Activated effector memory CD4-positive, alpha-beta T cell treated with anti-CD3 and anti-CD28 coated beads, Interleukin-2, amount 50 U/mL, for 16 hours (primary cell): ENCODE data around the gene CAPZA1.
A peak's percentile ranks its signal among the peaks of the same experiment; 100 is the strongest.
"Not testable (repeated sequence)": the region's sequence is repeated elsewhere in the genome, so short reads cannot be mapped to it uniquely, and the experiment has no call there.

Experiments
- DNase-seq: peaks from one replicate; pipeline ENCODE4 v3.0.0-alpha.2; 2020

CAPZA1 gene

DNA sequence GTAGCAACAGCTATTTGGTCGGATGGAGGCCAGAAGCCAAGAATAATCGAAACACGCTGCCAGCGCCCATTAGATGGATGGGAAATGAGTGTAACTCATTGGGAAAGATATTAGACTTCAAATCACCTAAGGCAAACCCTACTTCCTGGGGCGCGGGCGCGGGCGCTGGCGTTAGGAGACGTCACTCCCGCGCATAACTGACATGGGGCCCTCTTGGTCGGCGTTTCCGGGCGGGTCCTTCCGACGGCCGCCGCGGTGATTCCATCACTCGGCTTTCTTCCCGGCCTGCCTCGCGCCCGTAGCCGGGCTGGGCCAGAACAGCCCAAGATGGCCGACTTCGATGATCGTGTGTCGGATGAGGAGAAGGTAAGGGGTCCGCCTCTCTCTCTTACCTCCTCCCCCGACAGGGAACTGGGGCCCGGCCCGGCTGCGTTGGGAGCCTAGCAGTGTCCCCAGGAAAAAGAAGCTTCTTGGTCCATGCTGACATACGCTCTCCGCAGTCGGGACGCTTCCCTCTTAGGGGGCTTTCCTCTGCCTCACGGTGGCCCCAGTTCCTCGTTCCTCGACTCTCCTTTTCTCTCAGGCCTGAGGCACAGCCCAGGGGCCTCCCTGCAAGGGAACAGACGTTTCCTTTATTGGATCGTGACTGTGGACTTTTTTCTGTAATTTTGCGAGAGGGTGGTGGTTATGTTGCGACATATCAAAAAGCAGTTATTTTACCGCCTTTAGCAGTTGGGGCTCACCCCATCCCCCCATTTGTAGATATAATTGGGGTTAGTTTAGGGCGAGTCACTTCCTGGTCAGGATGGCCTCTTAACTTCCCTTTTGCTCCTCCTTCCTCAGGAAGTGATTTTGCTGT lies at the start of gene CAPZA1:
TSS of gene CAPZA1 (plus strand) at position 315 of the 859 bp plus-strand sequence. CDS start at position 328, 13 bp downstream.
- DNase-seq = peak; percentile 97

DNA sequence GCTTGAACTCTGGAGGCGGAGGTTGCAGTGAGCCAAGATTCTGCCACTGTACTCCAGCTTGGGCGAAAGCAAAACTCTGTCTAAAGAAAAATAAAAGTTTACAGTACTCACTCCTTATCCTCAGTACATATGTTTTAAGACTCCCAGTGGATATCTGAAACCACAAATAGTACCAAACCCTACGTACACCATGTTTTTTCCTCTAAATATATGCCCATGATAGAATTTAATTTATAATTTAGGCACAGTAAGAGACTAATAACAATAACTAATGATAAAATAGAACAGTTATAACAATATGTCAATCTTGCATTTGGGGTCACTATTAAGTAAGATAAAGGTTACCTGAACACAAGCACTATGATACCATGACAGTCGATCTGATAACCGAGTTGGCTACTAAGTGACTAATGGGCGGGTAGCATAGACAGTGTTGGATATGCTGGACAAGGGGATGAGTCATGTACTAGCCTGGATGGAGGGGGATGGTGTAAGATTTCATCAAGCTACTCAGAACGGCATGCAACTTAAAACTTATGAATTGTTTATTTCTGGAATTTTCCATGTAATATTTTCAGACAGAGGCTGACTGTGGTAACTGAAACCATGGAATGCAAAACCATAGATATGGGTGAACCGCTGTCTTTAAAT lies 44.4 kb upstream of the CAPZA1 start:
- no peak for DNase-seq

DNA sequence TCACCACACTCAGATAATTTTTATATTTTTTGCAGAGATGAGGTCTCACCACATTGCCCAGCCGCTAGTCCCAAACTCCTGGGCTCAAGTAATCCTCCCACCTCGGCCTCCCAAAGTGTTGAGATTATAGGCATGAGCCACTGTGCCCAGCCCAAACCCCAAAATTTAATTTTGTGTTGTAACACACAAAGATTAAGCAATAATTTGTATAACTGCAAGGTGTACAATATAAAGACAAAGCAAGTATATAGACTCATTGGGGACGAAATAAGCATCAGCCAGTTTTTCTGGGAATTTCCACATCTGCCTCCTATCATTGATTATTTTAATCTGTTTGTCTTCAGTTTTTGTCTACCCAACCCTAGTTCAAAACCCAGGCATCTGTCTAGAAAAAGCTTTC lies 43.4 kb upstream of the CAPZA1 start:
- DNase-seq = no peak

DNA sequence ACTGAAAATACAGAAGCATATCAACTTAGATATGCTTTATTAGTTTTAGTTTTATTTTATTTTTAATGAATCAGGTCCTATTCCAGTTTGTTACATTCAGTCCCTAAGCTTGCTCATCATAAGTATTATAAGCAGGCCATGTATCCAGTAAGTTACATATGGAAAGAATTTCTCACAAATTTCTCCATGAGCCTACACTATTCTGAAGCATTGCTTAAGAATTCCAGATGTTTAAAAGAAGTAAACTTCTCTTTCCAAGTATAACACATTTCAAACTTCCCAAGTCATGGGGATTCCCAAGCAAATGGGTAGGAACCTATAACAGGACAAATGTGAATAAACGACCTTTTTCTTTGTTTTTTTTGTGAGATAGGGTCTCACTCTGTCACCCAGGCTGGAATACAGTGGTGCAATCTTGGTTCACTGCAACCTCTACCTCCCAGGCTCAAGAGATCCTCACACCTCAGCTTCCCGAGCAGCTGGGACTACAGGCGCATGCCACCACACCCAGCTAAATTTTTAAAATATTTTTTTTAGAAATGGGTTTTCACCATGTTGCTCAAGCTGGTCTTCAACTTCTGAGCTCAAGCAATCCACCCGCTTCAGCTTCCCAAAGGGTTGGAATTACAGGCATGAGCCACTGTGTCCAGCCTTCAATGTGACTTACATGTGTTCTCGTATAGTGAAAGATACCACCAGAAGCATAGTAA lies 39.7 kb upstream of the CAPZA1 start:
- DNase-seq = no peak

DNA sequence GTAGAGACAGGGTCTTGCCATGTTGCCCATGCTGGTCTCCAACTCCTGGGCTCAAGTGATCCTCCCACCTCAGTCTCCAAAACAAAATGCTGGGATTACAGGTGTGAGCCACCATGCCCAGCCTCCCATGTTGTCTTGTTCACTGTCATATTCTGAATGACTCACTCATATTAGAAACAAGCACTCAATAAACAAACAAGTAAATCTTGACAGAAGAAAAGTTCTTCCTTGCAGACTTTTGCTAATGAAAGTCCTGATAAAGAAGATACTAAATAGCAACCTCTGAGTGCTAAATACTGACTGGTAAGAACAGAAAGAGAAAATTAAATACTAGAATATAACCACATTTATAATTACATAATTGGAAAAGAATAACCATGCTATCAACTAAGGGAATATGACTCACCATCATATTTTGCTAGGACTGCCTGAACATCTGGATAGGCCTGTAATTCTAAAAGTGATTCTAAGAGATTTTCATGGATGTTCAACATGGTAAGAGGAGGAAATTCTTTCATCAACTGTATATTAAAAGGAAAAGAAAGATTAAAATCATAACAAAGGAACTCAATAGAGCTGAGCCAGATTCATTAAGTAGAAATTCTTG lies 37.9 kb upstream of the CAPZA1 start:
- DNase-seq = no peak

DNA sequence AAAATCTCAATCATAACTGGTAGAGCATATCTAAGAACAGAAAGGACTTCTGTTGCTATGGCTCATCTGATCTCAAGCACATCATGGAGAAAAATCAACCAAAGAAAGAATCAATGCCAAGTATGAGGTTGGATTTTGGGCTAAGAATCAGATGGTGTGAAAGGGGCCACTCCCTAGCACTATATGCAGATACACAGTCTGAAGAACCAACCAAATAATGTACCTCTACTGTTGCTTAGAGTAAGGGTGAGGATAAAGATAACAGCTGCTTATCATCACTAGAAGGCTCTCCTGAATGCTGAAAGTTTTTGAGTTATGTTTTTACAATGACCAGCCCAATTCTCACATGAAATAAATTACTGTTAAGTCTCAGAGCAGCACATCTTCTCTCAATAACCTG lies 36.3 kb upstream of the CAPZA1 start:
- DNase-seq = no peak

DNA sequence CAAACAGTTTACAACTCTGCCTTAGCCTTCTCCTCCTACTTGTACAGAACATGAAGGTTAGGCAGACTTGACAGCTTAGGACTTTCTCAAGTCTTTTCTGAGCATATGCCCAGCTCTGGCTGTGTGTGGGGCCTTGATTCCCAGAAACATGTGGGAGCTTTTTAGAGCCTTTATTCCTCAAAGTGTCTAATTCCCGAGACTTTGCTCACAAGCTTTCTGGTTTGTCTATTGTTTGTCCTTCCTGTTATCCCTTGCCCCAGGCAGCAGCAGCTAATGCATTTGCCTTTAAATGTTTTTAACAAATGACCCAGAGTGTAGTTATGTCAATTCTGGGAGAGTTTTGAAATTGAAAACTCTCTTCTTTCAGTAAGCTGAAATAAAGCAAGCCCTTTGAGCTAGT lies 29.9 kb upstream of the CAPZA1 start:
- no peak for DNase-seq

DNA sequence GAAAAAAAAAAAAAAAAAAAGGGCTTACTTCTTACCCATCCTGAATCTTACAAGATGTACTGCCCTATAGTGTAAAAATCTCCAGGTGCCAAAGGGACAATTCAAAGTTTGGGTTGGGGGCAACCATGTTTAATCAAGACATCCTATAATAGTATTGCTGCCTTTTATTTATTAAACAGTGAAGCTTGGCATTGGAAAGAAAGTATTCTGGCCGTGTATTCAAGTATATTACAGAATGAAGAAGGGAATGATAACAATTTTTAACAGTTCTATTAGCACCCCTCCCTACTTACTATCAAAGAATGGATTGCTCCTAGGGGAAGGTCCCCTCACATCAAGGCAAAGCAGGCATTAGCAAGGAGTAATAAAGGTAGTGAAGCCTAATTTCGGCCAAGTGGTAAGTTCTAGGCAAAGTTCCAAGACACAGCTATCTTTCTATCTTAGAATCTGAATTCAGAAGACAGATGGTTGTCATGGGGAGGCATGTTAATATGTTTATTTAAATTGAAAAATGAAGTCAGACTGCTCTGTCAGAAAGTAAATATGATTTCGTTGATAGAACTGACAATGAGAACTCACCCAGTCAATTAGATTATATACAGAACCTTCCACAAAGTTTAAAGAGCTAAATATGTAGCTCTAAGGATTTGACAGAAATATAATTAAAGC lies 25.3 kb upstream of the CAPZA1 start:
- no peak for DNase-seq

DNA sequence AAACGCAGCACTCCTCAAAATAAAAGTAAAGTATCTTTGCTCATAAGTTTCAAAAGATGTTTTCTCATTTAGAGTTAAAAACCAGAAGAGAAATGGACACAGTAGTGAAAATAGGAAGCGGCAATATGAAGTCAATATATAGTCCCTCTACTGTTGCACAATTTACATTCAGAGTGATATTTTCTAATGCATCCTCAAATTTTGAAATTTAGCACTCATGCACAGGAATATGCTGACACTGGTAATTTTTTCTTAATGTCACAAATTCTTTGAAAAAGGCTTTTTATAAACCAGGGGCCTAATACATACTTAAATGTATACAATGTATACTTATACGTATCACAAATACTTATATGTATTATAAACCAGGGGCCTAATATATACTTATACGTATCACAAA lies 20.2 kb upstream of the CAPZA1 start:
- DNase-seq = no peak

DNA sequence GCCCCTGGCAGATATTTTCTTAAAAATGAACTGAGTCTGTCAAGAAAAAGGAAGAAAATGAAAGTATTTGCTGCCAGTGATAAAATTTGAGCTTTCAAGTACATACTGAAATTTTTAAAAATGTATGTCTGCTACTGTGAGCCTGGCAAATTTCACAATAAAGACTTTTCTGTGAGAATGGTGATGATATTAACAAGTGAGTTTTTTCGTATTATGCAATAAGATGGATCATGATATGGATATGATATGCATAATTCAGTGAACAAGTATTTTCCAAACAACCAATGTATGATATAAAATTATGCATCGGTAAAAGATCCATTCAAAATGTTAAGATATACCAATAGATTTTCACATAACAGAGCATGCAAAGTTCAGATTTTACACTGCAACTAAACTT lies 16.6 kb upstream of the CAPZA1 start:
- DNase-seq = no peak

DNA sequence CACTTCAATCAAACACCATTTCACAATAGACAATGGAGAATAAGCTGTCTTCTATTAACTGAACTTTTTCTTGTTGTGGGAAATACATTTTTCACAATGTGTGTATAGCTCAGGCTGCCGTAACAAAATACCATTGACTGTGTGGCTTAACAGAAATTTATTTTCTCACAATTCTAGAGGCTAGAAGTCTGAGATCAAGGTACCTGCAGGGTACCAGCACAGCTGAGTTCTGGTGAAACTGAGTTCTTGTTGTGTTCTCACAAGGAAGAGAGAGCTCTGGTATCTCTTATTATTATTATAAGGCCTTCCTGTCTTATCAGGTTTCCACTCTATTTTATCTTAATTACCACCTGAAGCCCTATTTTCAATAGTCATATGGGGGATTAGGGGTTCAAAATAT lies 16.1 kb upstream of the CAPZA1 start:
- DNase-seq = no peak

DNA sequence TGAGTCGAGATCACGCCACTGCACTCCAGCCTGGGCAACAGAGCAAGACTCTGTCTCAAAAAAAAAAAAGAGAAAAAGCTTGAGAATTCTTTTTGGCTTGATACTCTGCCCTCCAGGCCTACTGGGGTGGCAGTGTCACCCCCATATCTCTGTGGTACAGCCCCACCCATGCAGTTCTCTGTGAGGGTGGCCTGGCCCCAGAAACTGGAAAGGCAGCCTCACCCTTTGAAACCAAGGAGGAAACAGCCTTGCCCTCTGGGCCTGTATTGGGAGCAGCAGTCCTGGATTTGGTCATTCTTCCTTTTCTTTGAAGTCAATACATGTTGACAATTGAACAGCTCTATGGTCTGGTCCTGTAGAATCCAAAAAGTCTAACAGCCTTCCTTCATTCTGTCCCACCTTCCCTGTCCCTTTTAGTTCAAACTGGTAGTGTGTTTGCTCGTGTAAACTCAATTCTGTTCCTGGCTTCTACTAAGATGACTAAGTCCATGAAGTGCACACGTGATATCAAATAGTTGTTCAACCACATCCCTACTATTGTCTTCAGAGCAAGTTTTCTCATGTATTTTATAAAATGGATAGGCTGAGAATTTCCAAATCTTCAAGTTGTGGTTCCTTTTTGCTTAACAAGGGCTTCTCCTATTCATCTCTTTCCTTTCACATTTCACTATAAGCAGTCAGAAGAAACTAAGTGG lies 13.9 kb upstream of the CAPZA1 start:
- DNase-seq = no peak

DNA sequence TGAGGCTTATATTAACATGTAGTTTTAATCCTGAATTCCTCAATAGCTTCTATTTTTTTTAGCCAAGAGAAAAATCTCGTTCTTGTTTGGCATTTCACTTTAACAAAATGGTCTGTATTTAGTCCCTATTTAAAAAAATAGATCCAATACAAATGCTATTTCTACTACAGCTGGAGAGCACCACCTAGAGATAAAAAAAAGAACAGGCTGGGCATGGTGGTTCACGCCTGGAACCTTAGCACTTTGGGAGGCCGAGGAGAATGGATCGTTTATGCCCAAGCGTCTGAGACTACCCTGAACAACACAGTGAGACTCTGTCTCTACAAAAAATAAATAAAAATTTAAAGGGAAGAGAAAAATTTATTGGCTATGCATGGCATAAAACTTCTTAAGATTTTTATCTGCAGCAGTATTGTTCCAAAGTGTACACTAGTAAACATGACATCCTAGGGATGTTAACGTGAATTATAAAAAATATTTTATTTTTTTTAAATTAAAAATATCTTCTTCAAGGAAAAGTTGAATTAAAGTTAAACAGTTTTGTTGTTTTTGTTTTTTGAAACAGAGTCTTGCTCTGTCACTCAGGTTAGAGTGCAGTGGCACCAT lies 5.1 kb upstream of the CAPZA1 start:
- no peak for DNase-seq

DNA sequence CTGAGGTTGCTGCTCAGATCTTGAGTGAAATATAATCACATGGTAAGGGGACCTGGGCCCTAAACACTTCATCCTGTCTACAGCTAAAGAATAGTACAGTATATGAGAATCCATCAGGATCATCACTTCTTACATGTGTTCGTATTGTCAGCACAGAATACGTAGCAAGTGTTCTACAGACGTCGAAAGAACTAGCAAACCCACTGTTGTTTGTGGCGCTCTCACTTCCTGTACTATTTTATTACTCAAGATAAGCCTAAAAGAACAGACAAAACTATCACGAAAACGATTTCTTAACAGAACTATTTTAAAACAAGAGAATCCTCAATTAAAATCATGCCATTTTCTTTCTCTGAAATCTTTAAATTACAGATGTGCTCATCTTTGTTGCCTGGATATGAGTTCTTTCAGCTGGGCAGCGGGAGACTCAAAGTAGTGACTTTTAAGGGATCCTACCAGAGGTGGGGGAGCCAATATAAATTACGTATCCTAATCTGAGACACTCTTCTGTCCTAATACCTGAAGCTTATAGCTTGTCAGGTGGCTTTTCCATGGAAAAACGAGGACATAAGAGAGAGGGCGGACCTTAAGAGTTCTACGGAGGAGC lies 1.4 kb upstream of the CAPZA1 start:
- DNase-seq = no peak

DNA sequence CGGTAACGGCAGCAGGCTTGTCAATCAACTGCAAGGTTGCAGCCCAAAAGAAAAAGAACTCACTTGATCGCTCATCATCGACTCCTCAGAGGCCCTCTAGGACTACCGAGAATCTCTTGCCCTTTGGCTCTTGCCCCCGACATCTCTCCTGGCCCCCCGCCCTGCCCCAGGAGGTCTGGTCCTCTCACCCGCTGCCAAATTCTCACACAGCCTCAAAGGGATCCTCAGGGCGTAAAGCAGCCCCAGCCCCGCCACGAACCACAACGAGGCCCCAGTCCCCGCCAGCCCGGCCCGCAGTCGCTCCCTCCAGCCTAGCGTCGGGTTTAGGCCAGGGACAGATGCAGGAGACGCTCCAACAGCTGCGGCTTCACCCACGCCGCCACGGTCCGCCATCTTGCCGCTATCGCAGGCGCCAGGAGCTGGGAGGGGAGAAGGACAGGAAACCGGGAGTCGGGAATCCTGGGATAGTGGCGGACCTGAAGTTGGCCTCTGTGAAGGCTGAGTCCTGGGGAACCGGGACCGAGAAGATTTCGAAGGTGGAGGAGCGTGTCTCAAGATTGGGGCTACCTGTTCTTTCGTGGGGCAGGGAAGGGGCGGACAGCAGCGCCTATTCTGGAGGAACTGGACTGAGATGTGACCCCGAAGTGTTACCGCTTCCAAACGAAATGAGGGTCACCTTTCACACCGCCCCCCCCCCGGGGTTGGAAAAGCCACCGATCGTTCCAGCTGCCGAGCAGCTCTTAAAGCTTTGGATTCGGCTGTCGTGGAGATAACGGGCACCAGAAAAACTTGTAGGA lies 713 bp upstream of the CAPZA1 start, which contains the start of gene ST7L:
TSS of gene ST7L (minus strand) at position 421 of the 797 bp plus-strand sequence. CDS start at position 393, 28 bp downstream.
- DNase-seq = peak; percentile 86

DNA sequence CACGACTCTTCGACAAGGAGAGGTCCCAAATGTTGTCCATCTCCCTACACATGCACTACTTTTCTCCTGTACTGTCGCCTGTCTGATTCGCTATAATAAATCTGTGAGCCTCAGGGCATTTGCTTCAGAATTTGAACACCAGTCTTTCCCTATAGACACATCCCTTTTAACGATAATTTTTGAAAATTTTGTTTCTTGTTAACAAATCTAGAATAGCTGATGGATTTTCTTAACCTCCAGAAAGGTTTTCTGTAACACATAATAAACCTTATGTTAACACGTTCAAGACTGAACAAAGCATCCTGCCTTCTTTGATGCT lies 704 bp downstream of the CAPZA1 start:
- DNase-seq = no peak

DNA sequence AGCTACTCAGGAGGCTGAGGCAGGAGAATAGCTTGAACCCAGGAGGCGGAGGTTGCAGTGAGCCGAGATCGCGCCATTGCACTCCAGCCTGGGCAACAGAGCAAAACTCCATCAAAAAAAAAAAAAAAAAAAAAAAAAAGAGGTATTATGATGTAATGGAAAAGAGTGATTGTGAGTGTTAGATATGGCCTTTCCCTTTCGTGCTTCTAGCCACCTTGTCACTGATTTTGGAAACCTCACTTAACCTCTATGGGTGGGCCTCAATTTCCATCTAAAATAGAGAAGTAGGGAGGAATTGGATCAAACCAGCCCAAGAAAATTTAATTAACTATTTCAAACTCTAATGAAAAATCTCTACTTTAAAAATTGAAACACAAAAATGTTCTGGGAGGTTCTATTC lies 4.9 kb downstream of the CAPZA1 start:
- DNase-seq = not testable (repeated sequence)

DNA sequence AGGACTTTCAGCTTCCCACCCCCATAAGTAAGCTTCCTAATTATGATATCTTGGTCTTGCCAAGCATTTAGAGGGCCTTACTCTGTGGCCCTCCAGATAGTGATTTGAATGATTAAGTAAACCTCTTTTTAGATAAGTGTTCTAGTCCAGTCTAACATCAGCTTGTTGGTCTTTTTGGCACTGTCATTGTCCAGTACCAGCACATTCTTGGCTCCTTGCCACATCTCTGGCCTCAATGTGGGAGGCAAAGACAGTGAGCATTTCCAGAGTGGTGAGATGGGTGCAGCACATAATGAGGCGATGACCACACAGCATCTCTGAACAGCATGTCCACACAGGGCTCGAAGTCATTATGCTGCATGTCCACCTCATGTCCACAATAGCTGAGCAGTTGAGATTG lies 6.1 kb downstream of the CAPZA1 start:
- DNase-seq = no peak

DNA sequence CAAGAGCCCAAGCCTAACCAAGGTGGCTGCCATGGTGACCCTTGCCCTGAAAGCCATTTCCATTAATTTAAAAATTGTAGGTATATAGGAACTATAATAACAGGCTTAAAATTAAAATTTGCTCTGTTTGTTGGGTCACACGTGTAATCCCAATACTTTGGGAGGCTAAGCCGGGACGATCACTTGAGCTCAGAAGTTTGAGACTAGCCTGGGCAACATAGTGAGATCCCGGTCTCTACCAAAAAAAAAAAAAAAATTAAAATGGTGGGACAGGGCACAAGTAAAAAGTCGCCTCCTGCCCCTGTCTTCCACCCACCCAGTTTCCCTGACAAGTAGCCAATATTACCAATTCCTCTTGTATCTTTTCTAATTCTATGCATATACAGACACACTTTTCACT lies 6.6 kb downstream of the CAPZA1 start:
- no peak for DNase-seq

DNA sequence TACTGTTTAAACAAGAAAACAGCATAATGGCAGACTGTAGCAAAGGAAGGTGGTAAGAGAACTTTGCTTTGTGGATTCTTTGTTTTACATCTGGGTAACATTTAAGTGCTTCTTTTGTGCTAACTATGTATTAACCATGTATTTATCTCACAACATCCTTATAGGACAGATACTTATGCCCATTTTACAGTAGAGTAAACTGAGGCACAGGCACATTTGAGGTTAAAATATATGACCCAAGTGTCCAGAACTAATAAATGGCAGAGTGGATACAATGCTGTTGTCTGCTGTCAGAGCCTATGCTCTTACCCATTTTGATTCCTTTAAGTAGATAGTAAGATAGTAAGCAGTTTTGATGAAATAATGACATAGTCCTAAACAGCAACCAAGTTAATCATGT lies 7.3 kb downstream of the CAPZA1 start:
- no peak for DNase-seq

DNA sequence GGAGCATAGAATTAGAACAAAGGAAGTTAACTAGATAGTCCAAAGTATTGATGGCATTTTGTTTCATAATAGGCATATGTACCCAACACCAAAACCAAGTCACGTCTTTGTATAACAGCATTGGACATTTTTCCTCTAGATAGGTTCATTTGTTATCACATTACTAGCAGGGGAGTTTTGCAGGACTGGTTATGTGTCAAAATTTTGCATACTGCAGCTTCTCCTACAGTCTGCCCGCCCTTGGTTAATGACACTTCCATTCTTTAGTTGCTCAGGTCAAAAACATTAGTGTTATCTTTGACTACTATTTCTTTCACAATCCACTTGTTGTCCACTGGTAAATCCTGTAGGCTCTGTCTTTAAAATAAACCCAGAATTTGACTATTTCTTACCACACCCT lies 8.9 kb downstream of the CAPZA1 start:
- DNase-seq = no peak
